Activated naive CD4-positive, alpha-beta T cell treated with anti-CD3 and anti-CD28 coated beads, Interleukin-2, amount 50 U/mL, for 24 hours (primary cell): Measurements from ENCODE around the gene DOCK4.

Experiments
- H3K27ac Mint-ChIP-seq: one replicate; pipeline ENCODE4 v1.8.0; 2021; ENCODE audit warnings: mild to moderate bottlenecking, mixed read lengths
- H3K27me3 Mint-ChIP-seq: one replicate; pipeline ENCODE4 v1.8.0; 2021; ENCODE audit warnings: mixed read lengths
- H3K36me3 Mint-ChIP-seq: one replicate; pipeline ENCODE4 v1.8.0; 2021; ENCODE audit warnings: mixed read lengths
- H3K4me1 Mint-ChIP-seq: one replicate; pipeline ENCODE4 v1.8.0; 2021; ENCODE audit warnings: mixed read lengths
- H3K4me3 Mint-ChIP-seq: one replicate; pipeline ENCODE4 v1.8.0; 2021; ENCODE audit warnings: mild to moderate bottlenecking, mixed read lengths
- H3K9me3 Mint-ChIP-seq: one replicate; pipeline ENCODE4 v1.8.0; 2021; ENCODE audit warnings: mixed read lengths

The DOCK4 gene

DNA sequence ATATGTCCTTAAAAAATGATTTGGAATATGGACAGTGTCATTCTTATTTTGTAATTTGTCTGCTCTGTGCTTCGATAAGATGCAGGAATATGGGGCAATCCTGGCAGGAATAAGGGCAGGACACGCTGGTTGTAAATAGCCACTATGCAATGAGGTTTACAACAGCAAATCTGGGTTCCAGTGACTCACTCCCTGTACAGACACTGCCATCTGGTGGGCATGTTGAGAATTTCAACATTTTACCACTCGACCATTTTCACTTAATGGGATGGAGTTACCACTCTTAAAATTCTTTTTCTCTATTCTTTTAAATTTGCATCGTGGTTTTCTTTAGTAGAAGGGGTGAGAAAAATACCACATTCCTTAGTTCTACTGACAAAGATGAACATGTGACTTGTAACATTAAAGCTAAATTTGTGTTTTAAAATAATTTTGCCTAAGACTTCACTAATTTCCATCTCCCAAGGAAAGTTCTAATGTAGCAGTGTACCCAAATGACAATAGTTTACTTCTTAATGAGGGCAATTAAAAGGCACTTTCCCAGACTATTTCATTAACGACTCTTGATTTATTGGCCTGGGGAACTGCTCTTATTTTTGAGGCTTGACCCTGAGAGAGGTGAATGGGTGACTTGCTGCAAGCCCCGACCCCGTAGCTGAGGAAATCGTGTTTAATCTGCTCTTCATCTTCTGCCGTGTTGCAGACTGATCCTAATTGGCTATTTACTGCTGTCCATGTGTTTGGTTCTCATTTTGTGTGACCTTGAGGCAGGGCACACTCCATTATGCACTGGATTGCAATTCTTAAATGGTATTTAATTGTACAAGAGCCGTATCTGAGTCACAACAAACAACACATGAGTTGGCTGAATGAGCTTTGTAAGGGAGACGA, 470.3 kb downstream of the DOCK4 start:
- no peaks in the 10 kb centered on the region for H3K36me3 Mint-ChIP-seq
- no peaks in the 10 kb centered on the region for H3K9me3 Mint-ChIP-seq

GRCh38 chr7:111734954-111735660, 471.1 kb downstream of the DOCK4 start:
- Mint-ChIP-seq H3K4me1 (no peaks in the 10 kb centered on the region), H3K27me3 (peaks cover 4% of the 10 kb centered on the region), H3K9me3 (no peaks in the 10 kb centered on the region), H3K36me3 (no peaks in the 10 kb centered on the region), H3K4me3 (no peak overlapping the region), H3K27ac (no peak overlapping the region)

More for the DNA sequence above, 470.3 kb downstream of the DOCK4 start:
- Mint-ChIP-seq H3K27me3 (peaks cover 4% of the 10 kb centered on the region), H3K4me3 (no peak overlapping the region), H3K4me1 (no peaks in the 10 kb centered on the region), H3K27ac (no peak overlapping the region)

GRCh38 chr7:111732923-111733322, 473.3 kb downstream of the DOCK4 start:
- H3K36me3 Mint-ChIP-seq = no peaks in the 10 kb centered on the region
- peaks cover 4% of the 10 kb centered on the region for H3K27me3 Mint-ChIP-seq
- no peak overlapping the region for H3K27ac Mint-ChIP-seq
- no peak overlapping the region for H3K4me3 Mint-ChIP-seq
- H3K9me3 Mint-ChIP-seq = no peaks in the 10 kb centered on the region
- H3K4me1 Mint-ChIP-seq = no peaks in the 10 kb centered on the region

GRCh38 chr7:111730476-111731300, 475.5 kb downstream of the DOCK4 start:
- Mint-ChIP-seq H3K36me3 (no peaks in the 10 kb centered on the region), H3K4me3 (no peak overlapping the region), H3K27ac (no peak overlapping the region), H3K9me3 (no peaks in the 10 kb centered on the region), H3K4me1 (no peaks in the 10 kb centered on the region), H3K27me3 (peaks cover 3% of the 10 kb centered on the region)

- Mint-ChIP-seq H3K4me1 (no peaks in the 10 kb centered on the region), H3K4me3 (no peak overlapping the region), H3K27me3 (peaks cover 1% of the 10 kb centered on the region), H3K27ac (no peak overlapping the region), H3K36me3 (no peaks in the 10 kb centered on the region), H3K9me3 (no peaks in the 10 kb centered on the region)
Measured at GRCh38 chr7:111730057-111730456, 476.1 kb downstream of the DOCK4 start.

GRCh38 chr7:111729483-111729882, 476.7 kb downstream of the DOCK4 start:
- H3K9me3 Mint-ChIP-seq = no peaks in the 10 kb centered on the region
- H3K4me3 Mint-ChIP-seq = no peak overlapping the region
- H3K4me1 Mint-ChIP-seq = no peaks in the 10 kb centered on the region
- H3K27me3 Mint-ChIP-seq = peaks cover 6% of the 10 kb centered on the region
- H3K27ac Mint-ChIP-seq = no peak overlapping the region
- H3K36me3 Mint-ChIP-seq = no peaks in the 10 kb centered on the region

DNA sequence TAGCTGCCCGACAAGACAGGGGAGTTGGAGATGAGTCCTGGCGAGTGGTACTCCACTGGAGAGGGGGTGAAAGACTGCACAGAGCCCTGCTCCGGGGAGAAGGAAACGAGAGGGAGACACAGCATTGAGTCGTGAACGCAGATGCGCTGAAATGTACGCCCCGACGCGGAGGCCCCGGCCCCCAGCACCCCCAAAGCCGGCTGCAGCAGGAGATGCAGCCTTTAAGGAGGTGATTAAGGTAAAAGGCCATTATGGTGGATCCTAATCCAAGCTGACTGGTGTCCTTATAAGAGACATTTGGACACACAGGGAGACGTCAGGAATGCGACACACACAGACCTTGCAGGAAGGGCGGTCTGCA, 477.6 kb downstream of the DOCK4 start:
- no peak overlapping the region for H3K4me3 Mint-ChIP-seq
- H3K27ac Mint-ChIP-seq = no peak overlapping the region
- H3K4me1 Mint-ChIP-seq = no peaks in the 10 kb centered on the region
- H3K9me3 Mint-ChIP-seq = no peaks in the 10 kb centered on the region
- peaks cover 7% of the 10 kb centered on the region for H3K27me3 Mint-ChIP-seq
- H3K36me3 Mint-ChIP-seq = no peaks in the 10 kb centered on the region

- no peaks in the 10 kb centered on the region for H3K9me3 Mint-ChIP-seq
- no peaks in the 10 kb centered on the region for H3K4me1 Mint-ChIP-seq
- no peak overlapping the region for H3K27ac Mint-ChIP-seq
- no peak overlapping the region for H3K4me3 Mint-ChIP-seq
- no peaks in the 10 kb centered on the region for H3K36me3 Mint-ChIP-seq
- peaks cover 7% of the 10 kb centered on the region for H3K27me3 Mint-ChIP-seq
Measured at GRCh38 chr7:111727905-111728634, 478.1 kb downstream of the DOCK4 start.

DNA sequence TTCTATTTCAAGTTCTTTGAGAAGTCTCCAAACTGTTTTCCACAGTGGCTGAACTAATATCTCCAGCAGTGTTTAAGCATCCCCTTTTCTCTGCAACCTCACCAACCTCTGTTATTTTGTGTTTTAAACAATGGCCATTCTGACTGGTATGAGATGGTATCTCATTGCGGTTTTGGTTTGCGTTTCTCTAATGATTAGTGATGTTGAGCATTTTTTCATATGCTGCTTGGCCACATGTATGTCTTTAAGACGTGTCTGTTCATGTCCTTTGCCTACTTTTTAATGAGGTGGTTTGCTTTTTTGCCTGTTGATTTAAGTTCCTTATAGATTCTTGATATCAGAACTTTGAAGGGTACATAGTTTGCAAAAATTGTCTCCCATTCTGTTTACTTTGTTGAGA, 487.3 kb downstream of the DOCK4 start:
- Mint-ChIP-seq H3K9me3 (no peaks in the 10 kb centered on the region), H3K36me3 (no peaks in the 10 kb centered on the region), H3K27ac (no peak overlapping the region), H3K4me1 (no peaks in the 10 kb centered on the region), H3K27me3 (no peaks in the 10 kb centered on the region), H3K4me3 (no peak overlapping the region)

GRCh38 chr7:111711426-111712065, 494.7 kb downstream of the DOCK4 start:
- Mint-ChIP-seq H3K36me3 (no peaks in the 10 kb centered on the region), H3K27me3 (peaks cover 10% of the 10 kb centered on the region), H3K27ac (no peak overlapping the region), H3K4me1 (no peaks in the 10 kb centered on the region), H3K9me3 (no peaks in the 10 kb centered on the region), H3K4me3 (no peak overlapping the region)

GRCh38 chr7:111710839-111711380, 495.3 kb downstream of the DOCK4 start:
- Mint-ChIP-seq H3K36me3 (no peaks in the 10 kb centered on the region), H3K27me3 (peaks cover 10% of the 10 kb centered on the region), H3K4me3 (no peak overlapping the region), H3K27ac (peak overlapping the region; percentile 19), H3K9me3 (no peaks in the 10 kb centered on the region), H3K4me1 (no peaks in the 10 kb centered on the region)

DNA sequence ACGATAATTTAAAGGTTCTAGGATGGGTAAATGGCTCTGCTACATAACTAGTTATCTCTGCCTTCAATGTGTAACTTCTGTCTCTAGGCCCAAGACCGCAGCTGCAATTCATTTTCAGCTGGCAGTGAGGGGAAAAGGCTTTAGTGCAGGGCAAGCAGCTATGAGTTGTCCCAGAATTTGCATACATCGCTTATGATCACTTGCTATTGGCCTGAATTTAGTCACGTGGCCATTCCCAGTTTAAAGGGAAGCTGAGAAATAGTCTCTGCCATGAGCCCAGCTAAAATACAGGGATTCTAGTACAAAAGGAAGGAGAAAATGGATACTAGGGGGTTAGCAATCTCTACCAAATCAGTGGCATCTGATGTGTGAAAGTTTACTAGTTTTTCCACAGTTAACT, 498.1 kb downstream of the DOCK4 start:
- H3K4me3 Mint-ChIP-seq = no peak overlapping the region
- H3K27me3 Mint-ChIP-seq = peaks cover 12% of the 10 kb centered on the region
- no peak overlapping the region for H3K27ac Mint-ChIP-seq
- no peaks in the 10 kb centered on the region for H3K9me3 Mint-ChIP-seq
- no peaks in the 10 kb centered on the region for H3K36me3 Mint-ChIP-seq
- no peaks in the 10 kb centered on the region for H3K4me1 Mint-ChIP-seq

DNA sequence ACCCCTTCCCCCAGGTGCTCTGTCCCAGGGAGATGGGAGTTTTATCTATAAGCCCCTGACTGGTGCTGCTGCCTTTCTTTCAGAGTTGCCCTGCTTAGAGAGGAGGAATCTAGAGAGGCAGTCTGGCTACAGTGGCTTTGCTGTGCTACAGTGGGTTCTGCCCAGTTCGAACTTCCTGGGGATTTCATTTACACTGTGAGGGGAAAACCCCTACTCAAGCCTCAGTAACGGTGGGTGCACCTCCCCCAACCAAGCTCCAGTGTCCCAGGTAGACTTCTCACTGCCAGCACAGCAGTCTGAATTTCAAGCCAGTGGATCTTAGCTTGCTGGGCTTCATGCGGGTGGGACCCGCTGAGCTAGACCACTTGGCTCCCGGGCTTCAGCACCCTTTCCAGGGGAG, 500.4 kb downstream of the DOCK4 start:
- Mint-ChIP-seq H3K4me3 (no peak overlapping the region), H3K27me3 (peaks cover 10% of the 10 kb centered on the region), H3K36me3 (no peaks in the 10 kb centered on the region), H3K9me3 (no peaks in the 10 kb centered on the region), H3K4me1 (no peaks in the 10 kb centered on the region), H3K27ac (no peak overlapping the region)

DNA sequence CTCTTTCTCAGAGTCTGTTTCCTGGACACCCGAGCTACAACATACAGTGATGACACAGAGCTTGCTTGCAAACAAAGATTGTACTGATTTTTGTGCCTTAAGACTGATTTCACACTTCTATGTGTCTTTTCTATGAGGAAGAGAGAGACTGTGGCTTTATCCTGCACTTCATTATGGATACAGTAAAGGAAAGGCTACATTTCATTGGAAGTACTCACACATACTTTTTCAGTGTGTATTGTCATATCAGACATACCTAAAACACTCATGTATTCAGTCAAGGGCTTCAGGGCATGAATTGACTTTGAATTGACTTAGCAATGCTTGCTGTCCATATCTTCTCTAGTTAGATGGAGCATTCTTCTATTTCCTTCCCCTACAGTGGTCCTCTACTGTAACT, 508.4 kb downstream of the DOCK4 start:
- no peaks in the 10 kb centered on the region for H3K4me1 Mint-ChIP-seq
- no peaks in the 10 kb centered on the region for H3K9me3 Mint-ChIP-seq
- H3K27me3 Mint-ChIP-seq = peaks cover 7% of the 10 kb centered on the region
- no peak overlapping the region for H3K4me3 Mint-ChIP-seq
- no peak overlapping the region for H3K27ac Mint-ChIP-seq
- H3K36me3 Mint-ChIP-seq = no peaks in the 10 kb centered on the region
